ENCODE data around the gene KRTAP10-8. TPM values are rescaled to one million over a fixed set of nuclear protein-coding genes. Genes with fewer than 3 reads are reported as not detected.

The KRTAP10-8 gene
- total RNA-seq, 1 experiment from 2014 or later = not detected

DNA sequence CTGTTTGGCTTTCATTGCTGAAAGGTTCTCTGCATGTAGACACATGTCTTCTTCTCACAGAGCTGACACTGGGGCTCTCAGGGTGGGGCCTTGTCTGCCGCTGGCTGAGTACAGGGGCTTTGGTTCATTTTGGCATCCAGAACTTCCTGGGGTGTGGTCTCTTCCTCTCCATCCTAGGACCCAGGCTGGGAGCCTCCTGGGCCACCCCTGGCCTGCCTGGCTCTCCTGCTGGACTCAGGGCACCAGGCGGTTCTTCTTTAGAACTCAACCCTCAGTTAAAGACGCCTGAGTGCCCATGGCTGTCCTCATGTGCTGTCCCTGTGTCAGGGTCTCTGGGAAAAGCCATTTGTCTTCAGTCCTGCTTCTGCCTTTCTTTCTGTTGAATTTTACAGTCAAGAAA lies 26.0 kb upstream of the KRTAP10-8 start:
- no peak for ATAC-seq
- Mint-ChIP-seq H3K4me1 (no peaks in the 10 kb centered on the region; the same call in 1 of the 2 replicates), H3K4me3 (no peak overlapping the region), H3K9me3 (peaks cover 39% of the 10 kb centered on the region), H3K27me3 (ENCODE audit: low read depth) (peaks cover 3% of the 10 kb centered on the region; the same call in 1 of the 2 replicates), H3K27ac (no peak overlapping the region), H3K36me3 (peaks cover 6% of the 10 kb centered on the region; the same call in 1 of the 2 replicates)
- ChIA-PET CTCF (no interaction called here), POLR2A (no interaction called here)
- TF ChIP-seq IRF1 (CRISPR knock-in tag; IDR thresholded peaks at IDR 0.05) (no peak), SP1 (CRISPR knock-in tag; conservative IDR thresholded peaks at IDR 0.05) (no peak), ZMAT4 (CRISPR knock-in tag; IDR thresholded peaks at IDR 0.05) (no peak), CBFB (CRISPR knock-in tag; IDR thresholded peaks at IDR 0.05; ENCODE audit: low read depth) (no peak), NFATC4 (CRISPR knock-in tag; IDR thresholded peaks at IDR 0.05) (no peak), RORB (CRISPR knock-in tag; IDR thresholded peaks at IDR 0.05) (no peak), ZNF263 (CRISPR knock-in tag; IDR thresholded peaks at IDR 0.05; ENCODE audit: low read depth) (no peak), JUN (CRISPR knock-in tag; IDR thresholded peaks at IDR 0.05) (no peak)
- TF ChIP-seq, protein P1, sequence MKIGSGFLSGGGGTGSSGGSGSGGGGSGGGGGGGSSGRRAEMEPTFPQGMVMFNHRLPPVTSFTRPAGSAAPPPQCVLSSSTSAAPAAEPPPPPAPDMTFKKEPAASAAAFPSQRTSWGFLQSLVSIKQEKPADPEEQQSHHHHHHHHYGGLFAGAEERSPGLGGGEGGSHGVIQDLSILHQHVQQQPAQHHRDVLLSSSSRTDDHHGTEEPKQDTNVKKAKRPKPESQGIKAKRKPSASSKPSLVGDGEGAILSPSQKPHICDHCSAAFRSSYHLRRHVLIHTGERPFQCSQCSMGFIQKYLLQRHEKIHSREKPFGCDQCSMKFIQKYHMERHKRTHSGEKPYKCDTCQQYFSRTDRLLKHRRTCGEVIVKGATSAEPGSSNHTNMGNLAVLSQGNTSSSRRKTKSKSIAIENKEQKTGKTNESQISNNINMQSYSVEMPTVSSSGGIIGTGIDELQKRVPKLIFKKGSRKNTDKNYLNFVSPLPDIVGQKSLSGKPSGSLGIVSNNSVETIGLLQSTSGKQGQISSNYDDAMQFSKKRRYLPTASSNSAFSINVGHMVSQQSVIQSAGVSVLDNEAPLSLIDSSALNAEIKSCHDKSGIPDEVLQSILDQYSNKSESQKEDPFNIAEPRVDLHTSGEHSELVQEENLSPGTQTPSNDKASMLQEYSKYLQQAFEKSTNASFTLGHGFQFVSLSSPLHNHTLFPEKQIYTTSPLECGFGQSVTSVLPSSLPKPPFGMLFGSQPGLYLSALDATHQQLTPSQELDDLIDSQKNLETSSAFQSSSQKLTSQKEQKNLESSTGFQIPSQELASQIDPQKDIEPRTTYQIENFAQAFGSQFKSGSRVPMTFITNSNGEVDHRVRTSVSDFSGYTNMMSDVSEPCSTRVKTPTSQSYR (CRISPR knock-in tag; IDR thresholded peaks at IDR 0.05) = no peak
- TF ChIP-seq, protein P2, sequence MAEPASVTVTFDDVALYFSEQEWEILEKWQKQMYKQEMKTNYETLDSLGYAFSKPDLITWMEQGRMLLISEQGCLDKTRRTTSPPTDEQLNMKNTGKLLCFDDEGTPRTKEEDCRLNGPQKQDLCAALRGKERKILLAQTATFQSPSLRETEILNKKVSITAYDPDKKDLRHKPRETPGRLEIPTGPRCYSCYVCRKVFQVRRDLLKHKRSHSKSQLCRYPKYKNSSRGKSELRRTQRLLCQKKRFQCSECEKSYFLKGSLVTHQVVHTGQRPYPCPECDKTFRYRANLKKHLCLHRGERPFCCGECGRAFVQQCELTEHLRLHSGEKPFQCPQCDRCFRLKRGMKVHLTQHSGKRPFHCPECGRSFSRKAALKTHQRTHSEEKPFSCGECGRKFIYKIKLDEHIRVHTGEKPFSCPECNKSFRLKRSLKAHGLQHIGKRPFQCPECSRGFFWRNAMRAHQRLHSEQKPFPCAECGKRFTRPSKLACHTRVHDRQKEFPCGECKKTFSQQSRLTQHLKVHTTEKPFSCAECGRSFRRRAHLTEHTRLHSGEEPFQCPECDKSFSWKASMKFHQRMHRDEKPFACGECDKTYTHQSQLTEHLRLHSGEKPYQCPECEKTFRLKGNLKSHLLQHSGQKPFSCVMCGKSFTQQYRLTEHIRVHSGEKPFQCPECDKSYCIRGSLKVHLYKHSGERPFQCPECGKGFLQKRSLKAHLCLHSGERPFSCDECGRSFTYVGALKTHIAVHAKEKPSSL (CRISPR knock-in tag; conservative IDR thresholded peaks at IDR 0.05) = no peak
- TF ChIP-seq, protein P3, sequence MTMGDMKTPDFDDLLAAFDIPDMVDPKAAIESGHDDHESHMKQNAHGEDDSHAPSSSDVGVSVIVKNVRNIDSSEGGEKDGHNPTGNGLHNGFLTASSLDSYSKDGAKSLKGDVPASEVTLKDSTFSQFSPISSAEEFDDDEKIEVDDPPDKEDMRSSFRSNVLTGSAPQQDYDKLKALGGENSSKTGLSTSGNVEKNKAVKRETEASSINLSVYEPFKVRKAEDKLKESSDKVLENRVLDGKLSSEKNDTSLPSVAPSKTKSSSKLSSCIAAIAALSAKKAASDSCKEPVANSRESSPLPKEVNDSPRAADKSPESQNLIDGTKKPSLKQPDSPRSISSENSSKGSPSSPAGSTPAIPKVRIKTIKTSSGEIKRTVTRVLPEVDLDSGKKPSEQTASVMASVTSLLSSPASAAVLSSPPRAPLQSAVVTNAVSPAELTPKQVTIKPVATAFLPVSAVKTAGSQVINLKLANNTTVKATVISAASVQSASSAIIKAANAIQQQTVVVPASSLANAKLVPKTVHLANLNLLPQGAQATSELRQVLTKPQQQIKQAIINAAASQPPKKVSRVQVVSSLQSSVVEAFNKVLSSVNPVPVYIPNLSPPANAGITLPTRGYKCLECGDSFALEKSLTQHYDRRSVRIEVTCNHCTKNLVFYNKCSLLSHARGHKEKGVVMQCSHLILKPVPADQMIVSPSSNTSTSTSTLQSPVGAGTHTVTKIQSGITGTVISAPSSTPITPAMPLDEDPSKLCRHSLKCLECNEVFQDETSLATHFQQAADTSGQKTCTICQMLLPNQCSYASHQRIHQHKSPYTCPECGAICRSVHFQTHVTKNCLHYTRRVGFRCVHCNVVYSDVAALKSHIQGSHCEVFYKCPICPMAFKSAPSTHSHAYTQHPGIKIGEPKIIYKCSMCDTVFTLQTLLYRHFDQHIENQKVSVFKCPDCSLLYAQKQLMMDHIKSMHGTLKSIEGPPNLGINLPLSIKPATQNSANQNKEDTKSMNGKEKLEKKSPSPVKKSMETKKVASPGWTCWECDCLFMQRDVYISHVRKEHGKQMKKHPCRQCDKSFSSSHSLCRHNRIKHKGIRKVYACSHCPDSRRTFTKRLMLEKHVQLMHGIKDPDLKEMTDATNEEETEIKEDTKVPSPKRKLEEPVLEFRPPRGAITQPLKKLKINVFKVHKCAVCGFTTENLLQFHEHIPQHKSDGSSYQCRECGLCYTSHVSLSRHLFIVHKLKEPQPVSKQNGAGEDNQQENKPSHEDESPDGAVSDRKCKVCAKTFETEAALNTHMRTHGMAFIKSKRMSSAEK (CRISPR knock-in tag; IDR thresholded peaks at IDR 0.05; ENCODE audit: borderline replicate concordance) = no peak
- DNase-seq (ENCODE audit: low spot score) = no peak

- Mint-ChIP-seq H3K9me3 (peaks cover 24% of the 10 kb centered on the region), H3K36me3 (no peaks in the 10 kb centered on the region), H3K27ac (no peak overlapping the region), H3K4me3 (no peak overlapping the region), H3K27me3 (ENCODE audit: low read depth) (peaks cover 3% of the 10 kb centered on the region; the same call in 1 of the 2 replicates), H3K4me1 (peaks cover 13% of the 10 kb centered on the region)
- ATAC-seq (no peak), DNase-seq (ENCODE audit: low spot score) (no peak)
- CTCF ChIA-PET = no interaction called here
- POLR2A ChIA-PET = no interaction called here
- TF ChIP-seq ETV6 (CRISPR knock-in tag; IDR thresholded peaks at IDR 0.05) (no peak), TEAD1 (CRISPR knock-in tag; IDR thresholded peaks at IDR 0.05) (no peak), PRRX2 (CRISPR knock-in tag; IDR thresholded peaks at IDR 0.05) (no peak), NR1H2 (CRISPR knock-in tag; IDR thresholded peaks at IDR 0.05) (no peak), GTF2I (CRISPR knock-in tag; conservative IDR thresholded peaks at IDR 0.05) (no peak), NR3C1 (CRISPR knock-in tag; conservative IDR thresholded peaks at IDR 0.05; ENCODE audit: low read depth) (no peak), ZNF423 (CRISPR knock-in tag; IDR thresholded peaks at IDR 0.05) (no peak), ATF1 (CRISPR knock-in tag; IDR thresholded peaks at IDR 0.05) (no peak), NFATC4 (CRISPR knock-in tag; IDR thresholded peaks at IDR 0.05) (no peak), USF1 (CRISPR knock-in tag; IDR thresholded peaks at IDR 0.05) (no peak), RELA (CRISPR knock-in tag; IDR thresholded peaks at IDR 0.05; ENCODE audit: borderline replicate concordance) (no peak)
- TF ChIP-seq, protein P4, sequence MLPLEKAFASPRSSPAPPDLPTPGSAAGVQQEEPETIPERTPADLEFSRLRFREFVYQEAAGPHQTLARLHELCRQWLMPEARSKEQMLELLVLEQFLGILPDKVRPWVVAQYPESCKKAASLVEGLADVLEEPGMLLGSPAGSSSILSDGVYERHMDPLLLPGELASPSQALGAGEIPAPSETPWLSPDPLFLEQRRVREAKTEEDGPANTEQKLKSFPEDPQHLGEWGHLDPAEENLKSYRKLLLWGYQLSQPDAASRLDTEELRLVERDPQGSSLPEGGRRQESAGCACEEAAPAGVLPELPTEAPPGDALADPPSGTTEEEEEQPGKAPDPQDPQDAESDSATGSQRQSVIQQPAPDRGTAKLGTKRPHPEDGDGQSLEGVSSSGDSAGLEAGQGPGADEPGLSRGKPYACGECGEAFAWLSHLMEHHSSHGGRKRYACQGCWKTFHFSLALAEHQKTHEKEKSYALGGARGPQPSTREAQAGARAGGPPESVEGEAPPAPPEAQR (CRISPR knock-in tag; IDR thresholded peaks at IDR 0.05) = no peak
- TF ChIP-seq, protein P5, sequence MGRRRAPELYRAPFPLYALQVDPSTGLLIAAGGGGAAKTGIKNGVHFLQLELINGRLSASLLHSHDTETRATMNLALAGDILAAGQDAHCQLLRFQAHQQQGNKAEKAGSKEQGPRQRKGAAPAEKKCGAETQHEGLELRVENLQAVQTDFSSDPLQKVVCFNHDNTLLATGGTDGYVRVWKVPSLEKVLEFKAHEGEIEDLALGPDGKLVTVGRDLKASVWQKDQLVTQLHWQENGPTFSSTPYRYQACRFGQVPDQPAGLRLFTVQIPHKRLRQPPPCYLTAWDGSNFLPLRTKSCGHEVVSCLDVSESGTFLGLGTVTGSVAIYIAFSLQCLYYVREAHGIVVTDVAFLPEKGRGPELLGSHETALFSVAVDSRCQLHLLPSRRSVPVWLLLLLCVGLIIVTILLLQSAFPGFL (CRISPR knock-in tag; IDR thresholded peaks at IDR 0.05; ENCODE audit: borderline replicate concordance) = no peak
Observed at GRCh38 chr21:44589094-44589493, 22.8 kb upstream of the KRTAP10-8 start.
